HG03025 (cell line): ENCODE data around the gene CBFA2T3.

Experiments
- ATAC-seq: cut with Tn5 transposase; IDR thresholded peaks from one replicate; pipeline ENCODE4 v1.9.1; 2021; ENCODE audit warnings: mild to moderate bottlenecking, moderate library complexity; ENCODE audit not compliant: unreplicated experiment, low FRiP score

CBFA2T3 gene

DNA sequence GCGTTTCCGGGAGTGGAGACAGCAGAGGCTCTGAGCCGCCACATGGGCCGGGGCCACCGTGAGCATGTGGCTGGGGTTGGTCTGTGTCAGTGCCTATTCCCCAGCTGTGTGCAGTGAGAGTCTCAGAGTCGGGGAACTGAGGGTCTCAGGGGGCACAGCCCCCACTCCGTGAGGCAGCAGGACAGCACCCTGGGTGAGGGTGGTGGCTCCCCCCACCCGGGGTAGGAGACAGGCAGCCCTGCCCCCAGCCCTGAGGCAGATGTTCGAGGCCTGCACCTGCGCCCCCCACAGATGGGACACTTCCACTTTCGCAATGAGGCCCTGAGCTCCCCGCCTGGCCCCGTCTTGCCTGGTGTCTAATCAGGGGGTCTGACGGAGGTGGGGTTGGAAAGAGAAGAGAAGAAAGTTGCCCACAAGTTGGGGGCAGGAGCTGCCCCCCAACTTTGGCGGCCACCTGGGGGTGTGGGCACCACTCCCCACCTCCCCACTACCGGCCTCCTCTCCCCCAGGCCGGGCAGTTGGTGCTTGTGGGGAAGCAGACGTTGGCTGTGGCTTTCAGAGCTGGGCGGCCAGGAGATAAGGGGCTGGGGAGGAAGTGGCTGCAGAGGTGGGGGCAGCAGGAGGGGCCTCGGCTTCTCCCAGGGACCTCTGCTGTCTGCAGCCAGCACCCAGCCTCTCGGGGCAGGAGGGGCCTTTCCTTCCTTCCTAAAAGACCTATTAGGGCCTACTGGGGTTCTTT, 1.8 kb upstream of the CBFA2T3 start:
- no peak for ATAC-seq

- no peak for ATAC-seq
These were observed 1.0 kb upstream of the CBFA2T3 start for GRCh38 chr16:88977812-88978607.

GRCh38 chr16:88976366-88977017, 515 bp downstream of the CBFA2T3 start:
- ATAC-seq, result no peak

DNA sequence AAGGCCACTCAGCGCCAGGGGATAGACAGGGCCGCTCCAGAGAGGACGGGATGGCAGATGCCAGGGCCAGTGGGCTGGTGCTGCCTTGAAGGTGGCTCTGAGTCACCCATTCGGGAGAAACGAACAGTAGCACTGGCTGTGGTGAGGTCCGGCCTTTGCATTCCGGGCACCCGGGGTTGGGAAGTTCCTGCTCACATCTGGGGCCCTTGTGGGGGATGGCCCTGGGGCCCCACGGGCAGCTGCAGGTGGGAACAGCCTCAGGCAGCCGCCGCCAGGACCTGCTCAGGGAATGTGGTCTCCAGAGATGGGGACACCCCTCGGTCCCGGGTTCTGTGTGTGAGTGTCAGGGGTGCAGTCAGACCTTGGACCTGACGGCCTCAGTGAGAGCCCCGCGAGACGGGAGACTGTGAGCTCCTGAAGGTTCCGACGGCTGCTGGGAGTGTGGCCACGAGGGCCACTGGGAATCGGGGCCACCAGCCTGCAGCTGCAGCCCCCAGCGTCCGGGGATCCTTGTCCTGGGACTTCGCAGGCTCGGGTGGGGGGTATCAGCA, 1.4 kb downstream of the CBFA2T3 start:
- ATAC-seq, result no peak

- no peak for ATAC-seq
These were observed 2.1 kb downstream of the CBFA2T3 start for GRCh38 chr16:88974916-88975215.

DNA sequence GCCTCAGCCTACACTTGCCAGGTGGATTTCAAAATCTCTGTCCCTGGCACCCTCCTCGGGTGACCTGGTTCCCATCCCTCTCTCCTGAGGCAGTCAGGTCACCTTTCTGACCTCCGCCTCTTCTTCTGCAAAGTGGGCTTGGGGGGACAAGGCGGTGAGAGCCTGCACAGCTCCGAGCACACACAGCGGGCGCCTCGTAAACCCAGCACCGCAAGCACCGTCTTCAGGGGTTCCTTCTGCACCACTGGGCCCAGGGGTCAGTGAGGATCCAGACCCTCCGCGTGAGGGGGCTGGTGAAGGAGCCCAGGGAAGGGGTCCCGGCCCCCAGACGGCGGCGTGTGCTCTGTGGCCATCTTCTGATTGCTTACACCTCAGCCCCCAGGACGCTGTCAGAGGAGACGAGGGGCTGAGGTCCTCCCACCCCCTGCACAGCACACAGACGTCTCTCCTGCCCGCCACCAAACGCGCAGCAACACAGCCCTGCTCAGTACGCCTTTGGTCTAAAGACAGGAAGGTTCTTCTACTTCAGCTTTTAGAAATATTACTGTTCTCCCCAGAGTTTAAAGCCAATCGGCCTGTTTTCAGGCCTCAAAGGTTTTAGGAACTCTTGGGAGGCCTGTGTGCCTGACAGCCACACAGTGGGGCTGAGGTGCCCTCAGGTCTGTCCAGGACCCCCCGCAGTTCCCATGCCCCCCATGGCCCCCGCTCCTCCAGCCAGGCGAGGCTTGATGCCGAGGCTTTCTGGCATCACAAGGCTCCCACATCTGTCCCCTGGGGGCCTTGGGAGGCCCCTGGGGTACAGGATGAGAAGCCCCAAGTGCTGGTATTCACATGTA, 2.7 kb downstream of the CBFA2T3 start:
- ATAC-seq, result no peak

GRCh38 chr16:88973415-88974050, 3.5 kb downstream of the CBFA2T3 start:
- no peak for ATAC-seq

DNA sequence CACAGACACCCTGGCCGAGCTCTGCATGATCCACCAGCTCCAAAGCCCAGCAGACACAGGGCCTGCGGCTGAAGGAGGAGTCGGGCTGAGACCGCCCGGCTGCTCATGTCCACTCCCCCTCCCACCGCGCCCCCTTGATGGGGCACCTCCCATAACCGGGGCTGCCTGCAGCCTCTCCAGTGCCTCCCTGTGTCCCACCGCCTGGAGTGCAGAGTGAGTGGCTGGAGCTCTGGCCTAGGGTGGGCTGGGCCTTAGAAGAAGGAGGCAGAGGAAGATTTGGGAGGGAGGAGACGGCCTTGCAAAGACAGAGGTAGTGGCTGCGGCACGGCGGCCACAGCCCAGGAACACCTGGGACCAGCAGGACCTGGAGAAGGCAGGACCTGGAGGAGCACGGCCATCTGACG, 4.0 kb downstream of the CBFA2T3 start:
- no peak for ATAC-seq

DNA sequence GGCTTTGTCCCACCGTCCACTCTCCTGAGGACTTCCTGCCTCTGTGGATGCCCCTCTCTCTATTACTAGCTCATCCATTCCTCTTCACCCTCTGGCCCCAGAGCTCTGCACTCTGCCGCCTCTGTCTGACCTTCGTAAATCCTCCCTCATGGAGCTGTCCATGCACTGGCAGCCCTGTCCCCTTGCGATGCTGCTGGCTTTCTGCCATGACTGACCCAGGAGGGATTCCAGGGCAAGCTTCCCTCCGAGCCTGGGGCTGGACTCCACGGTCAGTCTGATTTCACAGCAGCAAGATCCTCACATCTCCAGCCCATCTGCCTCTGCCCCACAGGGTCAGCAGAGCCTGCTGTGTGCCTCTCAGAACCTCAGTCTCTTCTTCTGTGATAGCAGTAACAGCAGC, 4.7 kb downstream of the CBFA2T3 start:
- no peak for ATAC-seq

- no peak for ATAC-seq
These were observed 5.5 kb downstream of the CBFA2T3 start for GRCh38 chr16:88971371-88972097.

DNA sequence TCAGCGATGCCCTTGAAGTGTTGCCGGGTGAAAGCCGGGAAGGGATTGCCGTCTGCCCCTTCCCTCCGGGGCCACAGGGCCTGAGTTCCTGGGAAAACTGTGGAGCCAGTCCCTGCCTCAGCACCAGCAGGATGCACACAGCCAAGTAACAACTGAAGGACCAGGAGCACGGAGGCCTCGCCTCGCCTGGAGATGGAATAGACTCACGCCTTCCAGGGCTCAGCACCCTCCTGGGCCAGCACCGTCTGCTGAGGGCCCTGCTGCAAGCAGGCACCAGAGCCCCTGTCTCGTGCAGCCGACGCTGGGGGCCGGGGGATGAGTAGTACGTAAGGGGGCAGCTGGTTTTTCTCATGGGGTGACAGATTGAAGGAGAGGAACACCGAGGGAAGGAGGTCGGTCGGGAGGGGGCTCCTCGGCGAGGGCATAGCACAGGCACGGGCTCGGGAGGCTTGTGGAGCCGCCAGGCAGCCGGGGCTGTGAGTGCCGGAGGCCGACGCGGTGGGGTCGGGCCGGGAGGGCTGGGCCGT, 6.4 kb downstream of the CBFA2T3 start:
- no peak for ATAC-seq

DNA sequence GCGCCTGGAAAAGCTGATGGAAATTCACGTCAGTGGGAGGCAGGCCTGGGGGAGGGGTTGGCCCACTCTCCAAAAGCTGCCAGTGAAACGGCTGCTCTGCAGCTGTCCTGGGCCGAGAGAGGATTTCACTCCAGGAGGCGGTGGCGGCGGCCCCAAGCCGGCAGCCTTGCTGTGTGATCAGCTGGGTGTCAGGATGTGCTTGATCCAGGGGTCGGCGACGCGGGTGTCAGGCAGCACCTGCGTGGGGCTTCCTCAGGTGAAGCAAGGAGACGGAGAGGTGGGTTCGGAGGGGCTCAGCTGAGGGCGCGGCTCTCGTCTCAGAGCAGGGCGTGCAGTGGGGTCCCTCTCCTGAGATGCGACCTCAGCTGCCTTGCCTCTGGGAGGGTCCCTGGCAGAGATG, 7.0 kb downstream of the CBFA2T3 start:
- ATAC-seq, result no peak

DNA sequence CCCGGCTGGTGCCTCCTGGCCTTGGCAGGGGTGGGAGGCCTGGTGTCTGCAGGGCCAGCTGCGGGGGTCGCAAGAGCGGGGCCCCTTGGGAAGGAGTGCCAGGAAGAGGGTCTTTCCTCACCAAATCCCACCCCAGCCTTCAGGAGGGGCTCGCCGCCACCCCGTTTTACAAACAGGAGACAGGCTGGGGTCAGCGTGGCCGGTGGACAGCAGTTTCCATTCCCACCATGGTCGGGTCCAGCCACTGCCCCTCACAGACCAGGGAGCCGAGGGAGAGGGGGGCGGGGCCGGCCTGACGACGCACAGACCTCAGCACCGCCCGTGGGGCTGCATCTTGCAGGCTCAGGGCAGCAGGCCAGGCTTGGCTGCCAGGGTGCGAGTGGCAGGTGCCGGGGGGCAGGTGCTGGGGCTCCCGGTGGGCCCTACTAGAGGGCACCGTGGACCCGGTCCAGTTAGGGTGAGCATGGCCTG, 7.6 kb downstream of the CBFA2T3 start:
- ATAC-seq, result no peak

GRCh38 chr16:88968589-88969280, 8.3 kb downstream of the CBFA2T3 start:
- no peak for ATAC-seq

- peak; percentile 43 for ATAC-seq
These were observed 9.0 kb downstream of the CBFA2T3 start for GRCh38 chr16:88967830-88968588.

DNA sequence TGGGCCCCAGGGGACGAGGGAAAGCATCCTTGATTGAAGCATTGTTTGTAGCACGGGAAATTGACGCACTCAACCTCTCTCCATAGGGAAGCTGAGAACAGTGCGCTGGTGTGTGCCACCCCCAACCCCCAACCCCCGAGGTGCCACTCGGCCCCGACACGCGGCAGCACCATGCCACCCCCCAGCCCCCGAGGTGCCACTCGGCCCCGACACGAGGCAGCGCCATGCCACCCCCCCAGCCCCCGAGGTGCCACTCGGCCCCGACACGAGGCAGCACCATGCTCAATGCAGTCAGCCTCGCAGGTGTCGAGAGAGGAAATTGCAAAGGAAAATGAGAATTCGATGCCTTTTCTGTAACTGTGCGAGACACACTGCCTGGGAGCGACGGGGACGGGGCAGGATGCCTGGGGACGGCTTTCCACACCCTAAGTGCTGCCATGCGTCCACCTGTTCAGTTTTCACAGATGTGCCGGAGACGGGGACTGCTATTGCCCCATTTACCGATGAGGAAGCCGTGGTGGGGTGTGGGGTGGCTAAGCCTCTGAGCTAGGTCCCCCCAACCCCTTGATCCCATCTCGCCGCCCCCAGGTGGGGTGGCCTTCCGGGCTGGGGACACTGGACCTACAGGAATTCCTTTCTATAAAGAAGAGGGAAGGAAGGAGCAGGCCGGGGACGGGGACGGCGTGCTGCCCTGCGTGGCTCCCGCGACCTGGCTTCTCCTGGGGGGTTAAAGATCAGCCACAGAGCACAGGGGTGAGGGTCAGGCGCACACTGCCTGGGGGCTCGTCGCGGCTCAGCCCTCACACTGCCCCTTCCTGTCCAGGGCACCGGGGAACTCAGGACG, 9.8 kb downstream of the CBFA2T3 start:
- no peak for ATAC-seq
